GM13977 (cell line): ENCODE data around the gene NRXN2.

Experiments used
- DNase-seq: peaks from one replicate; pipeline ENCODE4 v3.0.0; 2012; ENCODE audit warnings: low spot score
- in situ Hi-C: fragments of 300-500 bp; cut with MboI; formaldehyde crosslinking; loops from one replicate; pipeline ENCODE4 v1.12.0; 2022; ENCODE audit warnings: low sequenced_read_pairs, low pct_unique_long_range_greater_than_20kb, mixed read lengths, inconsistent platforms; ENCODE audit not compliant: unreplicated experiment
- TF ChIP-seq, protein P1 (sequence below): IDR thresholded peaks from 2 replicates; pipeline ENCODE4 v1.5.1; 2012; ENCODE audit warnings: mild to moderate bottlenecking, control low read depth; ENCODE audit not compliant: insufficient read depth; ENCODE audit errors: extremely low read depth, missing control alignments

Gene NRXN2

DNA sequence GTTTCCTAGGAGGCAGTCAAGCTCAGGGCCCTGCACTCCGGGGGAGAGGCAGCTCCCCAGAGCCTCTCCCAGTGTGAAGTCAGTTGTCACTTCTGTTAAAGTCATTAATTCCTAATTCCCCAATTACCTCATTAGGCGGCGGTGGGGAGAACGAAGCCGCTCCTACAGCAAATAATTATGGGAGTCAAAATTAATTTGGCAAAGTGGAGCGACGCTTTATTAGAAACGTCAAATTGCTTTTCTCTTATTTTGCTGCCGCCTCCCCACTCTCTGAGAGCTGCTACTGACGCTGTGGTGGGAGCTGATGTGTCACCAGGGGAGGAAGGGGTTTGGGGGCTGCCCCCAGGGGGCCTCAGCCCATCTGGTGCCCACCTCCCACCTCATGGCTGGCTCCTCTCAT, 90.3 kb downstream of the NRXN2 start:
- in situ Hi-C loops: no loop called here
- no peak for DNase-seq
- TF ChIP-seq, protein P1, sequence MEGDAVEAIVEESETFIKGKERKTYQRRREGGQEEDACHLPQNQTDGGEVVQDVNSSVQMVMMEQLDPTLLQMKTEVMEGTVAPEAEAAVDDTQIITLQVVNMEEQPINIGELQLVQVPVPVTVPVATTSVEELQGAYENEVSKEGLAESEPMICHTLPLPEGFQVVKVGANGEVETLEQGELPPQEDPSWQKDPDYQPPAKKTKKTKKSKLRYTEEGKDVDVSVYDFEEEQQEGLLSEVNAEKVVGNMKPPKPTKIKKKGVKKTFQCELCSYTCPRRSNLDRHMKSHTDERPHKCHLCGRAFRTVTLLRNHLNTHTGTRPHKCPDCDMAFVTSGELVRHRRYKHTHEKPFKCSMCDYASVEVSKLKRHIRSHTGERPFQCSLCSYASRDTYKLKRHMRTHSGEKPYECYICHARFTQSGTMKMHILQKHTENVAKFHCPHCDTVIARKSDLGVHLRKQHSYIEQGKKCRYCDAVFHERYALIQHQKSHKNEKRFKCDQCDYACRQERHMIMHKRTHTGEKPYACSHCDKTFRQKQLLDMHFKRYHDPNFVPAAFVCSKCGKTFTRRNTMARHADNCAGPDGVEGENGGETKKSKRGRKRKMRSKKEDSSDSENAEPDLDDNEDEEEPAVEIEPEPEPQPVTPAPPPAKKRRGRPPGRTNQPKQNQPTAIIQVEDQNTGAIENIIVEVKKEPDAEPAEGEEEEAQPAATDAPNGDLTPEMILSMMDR: no peak

DNA sequence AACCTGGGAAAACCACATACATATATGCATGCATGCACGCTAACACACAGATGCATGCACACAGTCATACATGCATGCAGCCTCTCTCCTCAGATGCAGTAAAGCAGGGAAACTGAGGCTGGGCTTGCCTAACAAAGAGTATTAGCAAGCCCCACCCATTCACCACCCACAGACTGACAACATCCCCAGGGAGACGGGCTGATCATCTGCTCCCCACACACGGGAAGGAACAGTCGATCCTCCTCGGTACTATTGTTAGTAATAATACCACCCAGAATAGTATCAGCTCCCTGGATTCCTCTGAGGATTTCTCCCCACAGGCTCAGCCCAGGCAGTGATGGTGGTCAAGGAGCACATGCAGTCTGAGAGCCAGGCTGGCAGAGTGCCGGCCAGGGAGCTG, 90.8 kb downstream of the NRXN2 start:
- TF ChIP-seq, protein P1: no peak
- DNase-seq: no peak
- in situ Hi-C loops: no loop called here

DNA sequence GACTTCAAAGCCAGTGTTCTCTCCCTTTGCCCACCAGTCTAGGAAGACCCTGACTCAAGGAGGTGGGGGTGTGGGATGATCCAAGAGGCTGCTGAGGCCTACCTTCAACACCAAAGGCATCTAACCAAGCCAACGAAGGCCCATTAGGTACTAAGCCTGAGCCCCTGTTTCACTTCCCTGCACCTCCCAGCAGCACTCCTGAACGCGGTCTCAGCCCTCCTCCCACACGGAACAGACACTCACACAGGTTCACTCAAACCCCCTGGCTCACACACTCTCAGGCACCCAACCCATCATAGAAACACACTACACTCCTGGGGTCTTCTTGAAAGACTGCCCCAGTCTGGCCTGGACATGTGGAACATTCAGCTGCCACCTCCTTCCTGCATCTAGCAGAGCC, 91.3 kb downstream of the NRXN2 start:
- in situ Hi-C loops: no loop called here
- no peak for DNase-seq
- TF ChIP-seq, protein P1: no peak

DNA sequence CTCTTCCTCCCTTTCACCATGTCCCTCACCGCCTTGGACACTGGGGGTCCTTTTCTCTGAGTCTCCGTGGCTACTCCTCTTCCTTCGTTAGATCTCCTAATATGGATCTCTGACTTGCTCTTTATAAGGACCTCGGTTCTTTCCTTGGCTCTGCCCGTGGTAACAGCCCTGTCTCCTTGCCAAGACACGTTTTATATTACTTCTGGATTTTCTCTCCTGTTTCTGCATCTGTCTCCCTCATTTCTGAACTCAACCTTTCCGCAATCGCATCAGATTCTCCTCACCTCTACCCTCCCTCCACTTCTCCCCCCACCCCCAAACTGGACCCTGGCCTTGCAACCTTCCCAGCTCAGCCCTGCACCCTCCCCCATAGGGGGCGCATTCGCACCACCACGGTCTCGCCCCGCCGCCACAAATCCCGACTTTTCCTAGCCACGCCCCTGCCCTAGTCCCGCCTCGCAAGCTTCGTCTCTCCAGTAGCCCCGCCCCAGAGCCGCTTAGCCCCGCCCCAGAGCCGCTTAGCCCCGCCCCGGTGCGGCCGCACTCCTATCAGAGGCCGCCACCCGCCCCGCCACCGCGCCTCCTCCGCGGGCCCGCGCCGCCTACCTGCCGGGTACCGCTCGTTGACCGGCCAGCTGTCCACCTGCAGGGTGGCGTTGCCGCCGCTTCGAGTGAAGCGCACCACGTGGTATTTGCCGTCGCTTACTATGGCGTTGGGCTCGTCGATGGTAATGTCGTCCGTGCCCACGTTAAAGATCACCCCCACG, 93.0 kb downstream of the NRXN2 start:
- TF ChIP-seq, protein P1: no peak
- in situ Hi-C loops: no loop called here
- no peak for DNase-seq

DNA sequence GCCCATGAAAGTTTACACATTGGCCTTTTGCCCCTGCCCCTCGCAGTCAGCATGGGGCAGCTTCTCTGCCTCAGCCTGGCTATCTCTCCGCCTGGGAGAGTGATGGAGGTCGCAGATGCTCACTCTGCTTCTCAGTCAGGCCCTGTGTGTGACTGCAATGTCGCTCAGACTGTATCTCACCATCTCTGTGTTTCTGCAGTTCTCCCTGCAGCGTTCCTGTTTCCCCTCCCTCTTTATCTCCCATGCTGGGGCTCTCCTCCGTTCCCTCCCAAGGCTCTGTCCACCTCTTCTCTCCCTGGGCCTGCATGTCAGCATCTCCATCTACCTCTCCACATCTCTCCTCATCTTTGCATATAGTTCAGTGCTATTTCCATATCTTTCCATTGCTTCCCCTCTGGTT, 93.9 kb downstream of the NRXN2 start:
- no peak for DNase-seq
- in situ Hi-C loops: no loop called here

DNA sequence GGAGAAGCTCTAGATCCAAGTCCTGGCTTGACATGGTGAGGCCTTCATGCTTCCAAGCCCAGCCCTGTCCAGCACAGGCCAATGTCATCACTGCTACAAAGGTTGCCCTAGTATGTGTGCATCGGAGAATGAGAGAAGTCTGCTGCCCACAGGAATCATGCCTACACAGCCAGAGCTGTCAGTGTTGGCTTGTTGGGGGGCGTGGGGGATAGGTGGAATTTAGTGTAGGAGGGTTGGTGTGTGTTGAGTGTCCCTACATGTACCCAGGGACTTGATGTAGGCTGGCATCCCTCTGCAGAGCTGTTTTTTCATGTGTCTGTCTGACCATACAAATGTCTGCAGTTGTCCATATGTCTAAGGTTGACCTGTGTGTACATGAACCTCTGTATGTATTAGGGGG, 94.4 kb downstream of the NRXN2 start:
- TF ChIP-seq, protein P1: no peak
- in situ Hi-C loops: no loop called here
- no peak for DNase-seq

More for the DNA sequence above, 93.9 kb downstream of the NRXN2 start:
- TF ChIP-seq, protein P1: no peak

DNA sequence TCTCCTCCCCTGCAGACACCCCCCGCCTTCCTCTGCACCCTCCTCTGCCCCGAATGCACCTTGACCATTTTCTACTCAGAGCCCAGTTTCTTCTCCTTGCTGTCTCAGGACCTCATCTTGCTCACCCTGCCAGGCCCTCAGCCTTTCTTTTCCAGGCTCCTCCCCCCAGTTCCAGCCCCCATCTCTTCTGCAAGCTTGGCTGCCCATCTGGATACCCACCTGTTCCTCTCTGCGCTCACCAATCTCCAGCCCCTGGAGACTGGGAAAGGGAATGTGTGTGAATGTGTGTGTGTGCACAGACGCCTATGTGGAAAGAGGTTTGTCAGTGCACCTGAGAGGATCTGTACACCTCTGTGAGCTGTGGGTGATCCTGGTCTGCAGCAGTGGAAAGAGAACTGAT, 95.6 kb downstream of the NRXN2 start:
- no peak for DNase-seq
- in situ Hi-C loops: no loop called here
- TF ChIP-seq, protein P1: no peak
